GM19023 (cell line): Measurements from ENCODE around the gene ALCAM.
A peak's percentile ranks its signal among the peaks of the same experiment; 100 is the strongest.

ENCODE experiments used
- ATAC-seq: cut with Tn5 transposase; IDR thresholded peaks from one replicate; pipeline ENCODE4 v1.9.1; 2021; ENCODE audit warnings: mild to moderate bottlenecking, moderate library complexity; ENCODE audit not compliant: unreplicated experiment

ALCAM gene

DNA sequence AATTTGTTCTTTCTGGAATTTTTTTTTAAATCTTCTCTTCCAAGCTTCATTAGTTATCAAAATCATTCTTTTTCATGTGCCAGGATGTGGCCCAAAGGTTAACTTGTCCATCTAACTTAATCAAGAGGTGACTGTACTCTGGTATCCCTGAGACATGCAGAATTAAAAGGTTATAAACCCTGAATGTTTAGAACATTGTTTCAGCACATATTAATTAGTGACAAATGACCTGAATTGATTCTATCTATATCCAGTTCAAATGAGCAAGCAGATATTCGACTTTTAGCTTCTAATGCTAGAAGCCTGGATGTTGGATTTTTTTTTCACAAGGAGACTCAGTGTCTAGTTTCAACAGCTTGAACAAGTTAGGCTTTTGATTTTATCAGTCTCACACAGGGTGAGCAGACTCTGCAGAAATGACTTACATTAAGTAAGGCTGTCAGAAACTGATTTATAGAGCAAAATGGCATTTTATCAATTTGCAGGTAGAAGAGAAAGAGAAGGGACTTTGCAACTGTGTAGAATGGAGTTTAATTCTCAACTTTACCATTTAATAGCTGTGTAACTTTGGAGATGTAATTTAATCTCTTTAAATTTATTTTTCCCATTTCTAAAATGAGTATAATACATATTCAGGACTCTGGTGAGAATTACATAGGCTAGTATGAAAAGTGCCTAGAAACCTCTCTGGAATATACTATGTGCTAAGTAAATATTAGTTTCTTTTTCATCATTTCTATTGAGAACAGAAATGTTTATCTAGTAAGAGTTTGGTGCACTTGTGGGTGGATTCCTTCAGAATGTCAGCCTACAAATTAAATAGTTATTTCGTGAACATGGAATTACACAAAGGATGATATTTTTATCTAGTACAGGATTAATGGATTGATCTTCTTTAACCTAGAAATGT lies 100.0 kb downstream of the ALCAM start:
- no peak for ATAC-seq

DNA sequence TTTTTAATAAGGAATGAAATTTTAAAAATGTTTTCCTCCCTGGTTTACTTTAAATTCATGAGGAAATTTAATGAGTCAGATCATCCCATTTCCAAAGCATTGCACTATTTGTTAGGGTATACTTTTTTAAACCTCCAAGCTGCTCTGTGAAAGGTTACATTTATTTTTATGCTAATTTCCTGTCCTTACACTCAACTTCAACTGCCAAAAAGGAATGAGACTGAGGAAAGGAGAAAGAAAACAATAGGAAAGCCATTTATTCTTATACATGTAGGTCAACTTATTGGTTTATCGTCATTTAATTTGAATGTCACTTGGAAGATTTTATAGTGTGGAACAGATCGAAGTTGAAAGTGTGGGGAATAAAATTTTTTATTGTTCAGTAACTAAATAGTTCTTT lies 104.1 kb downstream of the ALCAM start:
- no peak for ATAC-seq

DNA sequence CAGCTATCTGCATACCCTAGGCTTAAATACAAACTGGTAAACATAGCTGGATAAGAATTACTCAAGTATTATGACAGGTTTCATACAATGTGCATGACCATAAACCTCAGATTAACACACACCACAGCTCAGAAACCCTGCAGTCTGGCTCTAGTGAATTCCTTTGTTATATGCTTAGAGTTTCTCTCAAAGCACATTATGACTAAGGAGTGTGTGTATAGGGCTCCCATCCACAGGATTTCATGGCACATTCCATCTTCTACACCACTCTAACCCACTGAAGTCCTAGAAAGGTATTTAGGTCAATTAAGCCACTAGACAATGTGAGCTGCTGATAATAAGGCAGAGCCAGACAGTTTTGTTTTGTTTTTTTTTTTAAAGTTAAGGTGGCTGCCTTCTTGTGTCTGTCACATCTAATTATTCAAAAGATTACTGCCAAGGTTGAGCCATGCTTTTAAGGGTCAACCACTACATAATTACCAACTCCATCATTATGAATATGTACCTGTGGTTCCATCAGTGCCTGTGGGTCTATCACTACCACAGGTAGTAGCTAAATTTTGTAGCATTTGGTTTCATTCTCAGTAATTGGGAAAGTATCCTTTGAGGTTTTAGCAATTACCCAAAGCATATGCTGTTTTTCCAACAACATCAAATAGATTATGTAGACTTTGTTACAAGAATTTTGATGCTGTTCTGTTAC lies 107.0 kb downstream of the ALCAM start:
- ATAC-seq, result peak; percentile 52

DNA sequence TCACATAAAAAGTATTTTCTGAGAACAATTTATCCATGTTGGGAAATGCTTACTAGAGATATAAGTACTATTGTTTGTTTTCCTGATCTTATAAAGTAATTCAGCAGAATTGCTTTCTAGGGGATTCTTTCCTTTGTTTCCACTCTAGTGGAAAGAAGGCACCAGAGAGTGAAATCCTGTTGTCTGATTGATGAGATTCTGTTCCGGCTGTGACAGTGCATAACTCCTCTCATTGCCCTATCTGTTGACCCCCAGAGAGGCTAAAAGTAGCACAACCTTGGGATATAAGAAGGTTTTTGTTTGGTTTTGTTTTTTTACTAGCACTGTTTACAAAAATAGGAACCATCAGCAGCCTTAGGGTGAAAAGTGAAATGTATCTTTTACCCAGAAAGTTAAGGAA lies 114.1 kb downstream of the ALCAM start:
- no peak for ATAC-seq

DNA sequence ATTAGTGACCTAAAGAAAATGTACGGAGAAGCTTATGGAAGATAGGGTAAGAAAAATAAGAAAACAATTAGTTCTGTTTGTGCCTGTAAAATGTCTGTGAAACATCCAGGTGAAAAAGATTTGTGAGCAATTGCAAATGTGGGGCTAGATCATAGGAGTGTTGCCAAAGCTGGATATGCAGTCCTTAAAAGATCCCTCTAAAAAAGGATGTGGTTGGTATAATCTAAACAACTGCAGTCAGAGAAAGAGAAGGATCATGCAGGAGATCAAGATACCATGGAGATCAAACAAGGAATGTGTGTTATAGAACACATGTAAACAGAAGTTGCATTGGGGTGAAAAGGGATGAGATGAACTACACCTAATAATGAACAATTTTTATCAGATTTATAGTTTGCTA lies 116.8 kb downstream of the ALCAM start:
- ATAC-seq, result no peak

DNA sequence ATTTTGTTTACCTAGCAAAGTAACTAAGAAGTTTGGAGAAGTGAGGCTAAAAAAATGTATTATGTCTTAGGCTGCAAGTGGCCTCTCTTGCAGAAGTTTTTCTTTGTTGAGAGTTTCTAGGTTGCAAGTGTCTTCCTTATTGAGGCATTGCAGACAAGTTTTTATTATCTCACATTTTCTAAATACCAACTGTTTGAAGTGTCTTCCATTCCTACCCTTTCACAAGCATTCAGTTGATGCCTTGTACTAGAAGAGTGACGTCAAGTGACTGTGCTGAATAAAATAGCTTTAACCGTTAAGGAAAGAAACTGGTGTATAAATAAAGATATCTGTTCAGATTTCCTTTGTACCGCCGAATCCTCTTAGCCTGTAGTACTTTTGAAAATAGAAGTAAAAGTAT lies 123.3 kb downstream of the ALCAM start:
- ATAC-seq, result no peak

DNA sequence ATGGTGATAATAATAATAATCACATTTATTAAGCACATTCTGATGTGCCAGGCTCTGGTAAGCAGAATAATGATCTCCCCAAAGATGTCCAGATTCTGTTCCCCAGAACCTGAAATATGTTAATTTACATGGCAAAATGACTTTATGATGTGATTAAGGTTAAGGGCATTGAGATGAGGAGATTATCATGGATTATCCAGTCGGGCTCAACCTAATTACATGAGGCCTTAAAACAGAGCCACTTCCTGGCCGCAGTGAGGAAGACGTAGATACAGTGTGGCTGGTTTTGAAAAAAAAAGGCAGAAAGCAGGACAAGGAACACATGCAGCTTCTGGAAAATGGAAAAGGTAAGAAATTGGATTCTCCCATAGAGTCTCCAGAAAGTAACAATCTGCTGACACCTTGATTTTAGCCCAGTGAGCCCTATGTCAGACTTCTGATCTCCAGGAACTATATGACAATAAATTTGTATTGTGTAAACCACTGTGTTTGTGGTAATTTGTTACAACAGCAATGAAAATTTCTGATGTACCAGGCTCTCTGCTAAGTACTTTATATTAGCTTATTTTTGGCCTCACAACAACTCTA lies 126.7 kb downstream of the ALCAM start:
- ATAC-seq, result no peak

DNA sequence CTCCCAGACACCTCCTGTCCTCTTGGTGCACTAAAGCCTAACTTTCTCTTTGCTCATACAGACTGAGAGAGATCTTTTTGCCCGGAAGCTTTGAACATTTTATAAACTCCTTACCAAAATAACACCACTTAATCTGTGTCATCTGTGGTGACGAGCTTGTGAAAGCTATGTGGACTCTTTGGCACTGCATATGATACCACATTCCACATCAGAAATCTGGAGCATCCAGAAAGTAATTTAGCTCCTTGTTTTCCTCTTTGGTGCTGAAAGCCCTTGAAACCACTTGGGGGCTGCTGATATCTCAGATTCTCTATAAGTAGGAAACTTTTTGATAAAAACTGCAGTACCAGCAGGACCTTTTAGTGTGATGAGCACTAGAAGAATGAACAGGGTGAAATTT lies 128.3 kb downstream of the ALCAM start:
- ATAC-seq, result no peak

DNA sequence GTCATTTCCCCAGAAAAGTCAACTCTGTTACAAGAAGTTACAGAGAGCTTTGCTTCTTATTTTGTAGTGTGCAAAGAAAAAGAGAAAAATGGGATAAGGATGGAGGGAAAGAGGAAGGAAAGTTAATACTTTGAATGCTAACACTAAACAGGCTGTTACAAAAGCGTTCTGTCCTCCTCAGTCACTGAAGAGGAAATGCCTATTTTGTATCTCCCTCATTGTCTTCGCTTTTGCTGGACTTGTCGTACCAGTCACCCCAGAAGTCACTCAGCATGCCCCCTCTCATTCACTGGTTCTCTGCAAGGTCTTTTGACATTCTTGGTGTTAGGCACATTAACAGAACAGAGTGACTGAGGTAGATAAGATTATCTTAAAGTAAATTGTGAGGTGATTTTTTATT lies 129.6 kb downstream of the ALCAM start:
- ATAC-seq, result no peak

DNA sequence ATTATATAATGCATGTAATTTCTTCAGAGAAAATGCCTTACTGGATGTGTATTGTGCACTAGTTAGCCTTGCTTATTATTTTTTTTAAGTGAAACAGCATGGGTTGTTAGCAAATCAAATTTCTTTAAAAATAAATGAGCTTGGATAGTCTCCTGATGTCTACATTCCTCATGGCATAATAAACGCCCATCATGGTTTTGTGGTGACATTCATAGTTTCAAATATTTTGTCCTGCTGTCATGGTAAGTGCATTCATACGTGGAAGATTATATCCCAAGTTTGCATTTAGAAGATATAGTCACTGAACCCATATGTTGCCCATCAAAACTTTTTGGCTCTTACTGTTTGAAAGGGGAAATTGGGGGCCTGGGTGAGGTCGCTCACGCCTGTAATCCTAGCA lies 130.7 kb downstream of the ALCAM start:
- no peak for ATAC-seq

DNA sequence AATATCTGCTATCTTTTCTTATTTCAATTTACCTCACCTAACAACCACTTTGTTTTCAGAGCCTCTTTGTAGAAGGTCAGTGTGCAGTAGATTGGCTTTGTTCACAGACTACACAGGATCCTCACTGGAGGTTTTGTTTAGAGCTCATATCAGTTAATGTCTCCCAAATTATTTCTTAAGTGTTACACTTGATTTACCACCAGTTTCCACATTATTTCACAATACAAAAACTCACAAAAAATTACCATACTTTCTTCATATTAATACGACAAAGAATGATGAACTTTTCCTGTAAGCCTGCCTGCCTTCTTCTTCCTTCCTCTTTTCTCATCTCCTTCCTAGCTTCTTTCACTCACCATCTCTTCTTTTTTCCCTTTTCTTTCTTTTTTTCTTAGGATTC lies 133.3 kb downstream of the ALCAM start:
- no peak for ATAC-seq

DNA sequence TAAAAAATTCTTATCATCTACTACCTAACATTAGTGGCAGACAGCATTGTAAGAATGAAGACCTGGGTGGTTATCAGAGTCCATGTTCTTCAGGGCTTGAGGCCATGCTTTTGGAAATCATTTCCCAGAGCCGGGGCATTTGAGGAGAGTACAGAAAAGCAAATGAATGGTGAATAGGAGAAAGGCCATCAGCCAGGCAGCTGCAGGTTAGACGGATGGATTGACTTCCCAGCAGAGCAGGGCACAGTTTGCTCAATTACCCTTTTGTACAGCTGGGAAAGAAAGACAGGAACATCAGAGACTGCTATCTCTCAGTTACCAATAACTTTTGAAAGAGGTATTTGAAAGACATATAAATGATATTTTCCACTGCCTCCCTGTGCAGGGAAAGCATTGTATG lies 135.6 kb downstream of the ALCAM start:
- ATAC-seq, result no peak

DNA sequence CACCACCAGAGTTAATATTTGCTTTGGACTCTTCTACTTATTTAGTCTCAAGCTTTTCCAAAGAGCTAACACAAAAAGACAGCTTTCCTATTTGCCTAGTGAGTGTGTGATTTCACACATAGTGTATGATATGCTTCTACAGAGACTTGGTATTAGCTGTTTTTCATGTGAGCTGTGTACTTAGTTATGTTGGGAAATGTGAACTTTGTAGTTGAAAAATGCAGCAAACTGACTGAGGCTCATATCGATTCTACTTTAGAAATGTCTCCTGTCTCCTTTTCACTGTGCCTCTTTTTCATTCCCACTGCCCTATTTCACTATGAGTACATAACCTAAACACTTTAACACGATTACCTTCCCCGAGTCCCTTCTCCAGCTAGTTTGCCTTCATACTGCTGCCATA lies 136.5 kb downstream of the ALCAM start:
- ATAC-seq, result no peak

DNA sequence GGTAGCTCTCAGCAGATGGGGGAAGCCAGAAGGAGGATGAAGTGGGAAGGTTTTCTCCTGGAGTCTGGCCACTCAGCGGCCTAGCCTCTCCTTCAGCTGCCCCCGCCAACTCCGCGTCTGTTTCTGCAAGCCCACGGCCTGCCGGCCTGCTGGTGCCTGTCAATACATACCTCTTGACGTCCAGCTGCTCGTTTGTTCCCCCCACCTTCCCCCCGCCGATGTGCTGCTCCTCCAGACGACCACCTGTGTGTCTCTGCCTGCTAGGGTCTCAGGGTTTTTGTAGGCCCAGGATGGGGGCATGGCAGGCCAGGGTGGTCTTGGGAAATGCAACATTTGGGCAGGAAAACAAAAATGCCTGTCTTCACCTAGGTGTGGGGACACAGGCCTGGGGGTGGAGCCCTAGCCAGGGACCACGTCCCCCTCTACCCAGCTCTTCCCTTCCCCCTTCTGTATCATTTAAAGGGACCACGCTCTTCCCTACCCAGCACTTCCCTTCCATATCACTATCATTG lies 137.8 kb downstream of the ALCAM start:
- no peak for ATAC-seq

DNA sequence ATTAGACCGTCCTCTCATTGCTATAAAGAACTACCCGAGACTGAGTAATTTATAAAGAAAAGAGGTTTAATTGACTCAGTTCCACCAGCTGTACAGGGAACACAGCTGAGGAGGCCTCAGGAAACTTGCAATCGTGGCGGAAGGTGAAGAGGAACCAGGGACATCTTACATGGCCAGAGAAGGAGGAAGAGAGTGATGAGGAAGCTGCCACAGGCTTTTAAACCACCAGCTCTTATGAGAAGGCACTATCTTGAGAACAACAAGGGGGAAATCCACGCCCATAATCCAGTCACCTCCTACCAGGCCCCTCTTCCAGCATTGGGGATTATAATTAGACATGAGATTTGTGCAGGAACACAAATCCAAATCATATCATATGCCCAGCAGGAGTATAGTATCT lies 138.5 kb downstream of the ALCAM start:
- ATAC-seq, result no peak

DNA sequence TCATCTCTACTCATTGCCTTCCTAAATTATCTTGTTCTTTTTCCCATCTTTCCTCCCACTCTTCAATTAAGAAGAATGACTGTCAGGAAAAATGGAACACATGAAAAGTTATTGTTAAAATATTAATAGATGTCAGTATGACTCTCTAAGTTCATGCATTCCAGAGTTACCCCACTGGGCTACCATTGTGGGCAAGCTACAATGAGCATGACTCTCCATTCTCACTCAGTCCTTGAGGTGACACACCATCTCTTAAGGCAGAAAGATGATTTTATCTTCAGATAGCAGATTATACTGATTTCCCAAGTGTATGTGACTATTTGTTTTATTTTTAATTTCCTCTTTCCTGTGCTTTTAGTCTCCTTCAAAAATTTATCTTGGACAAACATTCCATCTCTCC lies 144.3 kb downstream of the ALCAM start:
- no peak for ATAC-seq

DNA sequence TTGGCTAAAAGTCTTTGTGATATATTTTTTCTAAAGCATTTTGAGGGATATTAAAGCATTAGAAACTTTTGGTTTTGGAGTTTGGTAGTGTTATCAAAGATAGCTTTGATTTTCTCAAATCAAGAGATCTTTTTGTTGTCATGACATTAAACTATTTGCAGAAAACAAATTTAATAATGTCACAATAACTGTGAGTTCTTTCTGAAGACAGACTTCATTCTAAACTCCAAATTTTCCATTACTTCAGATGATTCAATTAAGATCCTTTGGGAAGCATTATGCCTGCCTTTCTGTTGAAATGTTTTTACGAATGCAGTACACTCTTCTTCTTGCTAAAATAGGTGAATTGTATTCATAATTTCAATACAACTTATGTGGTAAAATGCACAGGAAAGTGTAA lies 145.4 kb downstream of the ALCAM start:
- no peak for ATAC-seq

DNA sequence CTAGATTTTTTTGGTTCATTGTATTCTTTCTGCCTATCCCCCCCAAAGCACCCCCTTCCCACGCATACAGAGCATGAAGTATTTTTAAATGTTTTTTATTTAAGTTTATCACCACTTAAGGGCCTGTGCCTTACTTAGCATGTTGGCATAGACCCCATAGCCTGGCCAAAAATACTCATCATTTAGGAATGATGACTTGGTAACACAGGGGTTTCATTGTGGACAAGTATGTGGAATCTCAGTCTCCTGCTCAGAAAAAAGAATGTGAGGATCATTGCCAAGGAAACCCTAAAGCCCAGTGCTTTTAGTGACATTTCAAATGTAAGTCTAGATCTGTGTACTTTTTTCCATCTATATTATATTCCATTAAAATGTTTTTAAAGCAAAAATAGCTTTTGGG lies 146.3 kb downstream of the ALCAM start:
- no peak for ATAC-seq

DNA sequence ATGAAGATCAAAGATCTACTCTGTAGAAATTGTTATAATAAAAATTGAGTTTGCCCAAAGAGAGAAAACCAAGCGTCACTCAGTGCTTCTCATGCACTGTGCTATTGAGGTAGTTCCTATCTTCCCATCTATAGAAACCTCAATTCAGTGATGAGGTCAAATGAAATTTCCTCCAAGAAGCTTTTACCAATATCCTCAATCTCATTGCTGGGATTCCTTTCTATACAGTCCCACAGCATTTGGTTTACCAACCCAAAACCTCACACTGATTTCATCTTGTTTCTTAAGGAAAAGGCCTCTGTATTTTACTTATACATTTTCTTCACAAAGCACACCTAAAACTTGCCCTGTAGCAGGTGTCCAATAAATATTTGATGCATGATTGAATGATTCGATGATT lies 147.2 kb downstream of the ALCAM start:
- ATAC-seq, result no peak

DNA sequence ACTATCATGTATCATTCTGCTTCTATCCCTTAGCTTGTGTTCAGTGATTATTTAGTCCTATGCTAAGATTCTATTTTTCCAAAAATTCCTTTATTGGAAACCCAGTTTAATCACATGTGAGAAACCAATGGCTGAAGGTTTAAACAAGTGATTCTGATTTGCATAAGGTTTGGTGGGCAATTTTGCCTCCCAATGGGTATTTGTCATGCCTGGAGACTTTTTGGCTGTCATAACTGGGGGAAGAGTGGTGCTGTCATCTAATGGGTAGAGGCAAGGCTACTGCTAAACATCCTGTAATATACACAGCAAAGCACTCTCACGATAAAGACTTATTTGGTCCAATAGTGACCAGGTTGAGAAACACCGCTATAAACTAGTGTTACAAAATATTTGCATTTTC lies 148.7 kb downstream of the ALCAM start:
- no peak for ATAC-seq

DNA sequence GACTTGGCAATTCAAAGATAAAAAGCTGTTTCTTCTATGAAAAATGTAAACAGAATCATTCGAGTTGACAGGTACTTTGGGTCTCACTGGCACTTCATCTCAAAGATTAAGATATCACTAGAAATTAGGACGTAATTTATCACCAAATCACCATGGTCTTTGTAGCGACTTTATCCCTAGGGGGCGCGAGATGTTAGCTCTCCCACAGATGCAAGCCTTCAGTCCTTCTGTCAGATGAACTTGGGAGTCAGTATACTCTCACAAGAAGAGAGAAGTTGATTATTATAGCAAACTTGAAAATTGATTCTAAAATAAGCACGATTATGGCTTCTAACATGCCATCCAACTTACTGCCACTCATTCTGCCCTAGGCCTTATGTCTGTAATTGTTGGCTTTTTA lies 150.3 kb downstream of the ALCAM start:
- ATAC-seq, result no peak

DNA sequence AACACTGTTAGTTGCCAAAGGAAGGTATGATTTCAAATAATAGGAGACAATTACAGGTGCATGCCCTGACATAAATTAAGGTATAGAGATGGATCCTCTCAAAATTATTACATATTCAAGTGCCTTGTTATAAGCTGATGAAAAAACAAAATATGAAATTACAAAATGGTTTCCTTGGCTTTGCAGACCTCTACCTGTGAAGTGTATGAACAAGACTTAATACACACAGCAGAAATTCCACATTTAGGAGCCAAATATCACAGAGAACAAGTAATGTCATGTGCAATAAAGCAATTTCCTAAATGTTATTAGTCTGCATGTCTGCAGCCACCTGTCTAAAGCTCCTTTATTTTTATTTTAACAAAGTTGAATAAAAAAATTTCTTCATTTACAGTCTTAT lies 151.5 kb downstream of the ALCAM start:
- ATAC-seq, result no peak
